Endodermal cell (in vitro differentiated cells): Measurements from ENCODE around the gene WDR7. TPM values are rescaled to one million over a fixed set of nuclear protein-coding genes. Genes with fewer than 3 reads are reported as not detected.

Experiments
- DNase-seq: peaks from one replicate; pipeline ENCODE4 v3.0.0-alpha.2; 2017
- H3K27ac ChIP-seq: 2 replicates; pipeline ENCODE4 v1.5.1; 2013; ENCODE audit warnings: mild to moderate bottlenecking, low read depth, low read length, moderate library complexity
- H3K27me3 ChIP-seq: 2 replicates; pipeline ENCODE4 v1.6.1; 2013; ENCODE audit warnings: mild to moderate bottlenecking, low read length, moderate library complexity; ENCODE audit not compliant: insufficient read depth, control insufficient read depth, poor library complexity, severe bottlenecking
- H3K36me3 ChIP-seq: 2 replicates; pipeline ENCODE4 v1.7.0; 2013; ENCODE audit warnings: mild to moderate bottlenecking, low read length, moderate library complexity; ENCODE audit not compliant: control insufficient read depth, insufficient read depth
- H3K4me1 ChIP-seq: one replicate; pipeline ENCODE4 v1.7.0; 2013; ENCODE audit warnings: low read length; ENCODE audit not compliant: control insufficient read depth, insufficient read depth
- H3K4me3 ChIP-seq: 2 replicates; pipeline ENCODE4 v1.5.1; 2013; ENCODE audit warnings: mild to moderate bottlenecking, low read length, moderate library complexity
- H3K9ac ChIP-seq: 2 replicates; pipeline ENCODE4 v1.6.1; 2013; ENCODE audit warnings: mild to moderate bottlenecking, low read length, moderate library complexity; ENCODE audit not compliant: poor library complexity, severe bottlenecking; ENCODE audit errors: extremely low read depth
- H3K9me3 ChIP-seq: 2 replicates; pipeline ENCODE4 v1.6.1; 2013; ENCODE audit warnings: mild to moderate bottlenecking, low read length, moderate library complexity; ENCODE audit not compliant: control insufficient read depth
- H3K27ac Mint-ChIP-seq: 2 replicates; pipeline ENCODE4 v1.8.0; 2020; ENCODE audit warnings: mixed read lengths
- H3K27me3 Mint-ChIP-seq: 2 replicates; pipeline ENCODE4 v1.8.0; 2021; ENCODE audit warnings: mild to moderate bottlenecking, mixed read lengths; ENCODE audit not compliant: insufficient read depth
- H3K36me3 Mint-ChIP-seq: 2 replicates; pipeline ENCODE4 v1.8.0; 2020; ENCODE audit warnings: low read depth, mixed read lengths
- H3K4me1 Mint-ChIP-seq: 2 replicates; pipeline ENCODE4 v1.8.0; 2020; ENCODE audit warnings: mixed read lengths
- H3K4me3 Mint-ChIP-seq: 2 replicates; pipeline ENCODE4 v1.8.0; 2020; ENCODE audit warnings: mild to moderate bottlenecking, moderate library complexity, mixed read lengths
- H3K9me3 Mint-ChIP-seq: 2 replicates; pipeline ENCODE4 v1.8.0; 2020; ENCODE audit warnings: mild to moderate bottlenecking, mixed read lengths
- CTCF ChIP-seq: fragments of 200-600 bp; sonication (generic); conservative IDR thresholded peaks from 2 replicates; pipeline ENCODE4 v1.5.0; 2021; ENCODE audit warnings: antibody characterized with exemption, mild to moderate bottlenecking
- WGBS, 2 experiments: methylation state at CpG; one replicate each; pipeline versions ENCODE4 v1.1.5 to v1.1.7; 2013; ENCODE audit warnings: missing lambda C conversion rate in 2 of 2, mixed read lengths in 1 of 2; ENCODE audit not compliant: insufficient coverage in 1 of 2, insufficient read length in 1 of 2; 5-methylcytosine and 5-hydroxymethylcytosine counted together
- total RNA-seq, 2 donors: library from RNA; stranded (reverse); fragmentation: NEBNext Ultra II Directional in 1 of 2; extraction: Animal tissue kit (Norgen Biotek cat#: 25700) in 1 of 2; gene quantifications; 2 replicates in 1 of 2; 3 replicates in 1 of 2; pipeline ENCODE4 v1.2.1, GENCODE V29; 2021

Gene WDR7
- total RNA-seq, 2 donors from 2014 or later, result 17.1 to 22.5 TPM

GRCh38 chr18:56936457-56936856, 285.3 kb downstream of the WDR7 start:
- no peaks in the 10 kb centered on the region for H3K4me1 Mint-ChIP-seq
- no peaks in the 10 kb centered on the region for H3K36me3 Mint-ChIP-seq
- H3K4me3 Mint-ChIP-seq, result no peak overlapping the region
- no peaks in the 10 kb centered on the region for H3K9me3 Mint-ChIP-seq
- no peak for TF ChIP-seq CTCF
- Histone ChIP-seq H3K4me3 (no peak overlapping the region), H3K9me3 (no peaks in the 10 kb centered on the region), H3K9ac (no peak overlapping the region), H3K4me1 (no peaks in the 10 kb centered on the region), H3K36me3 (peaks cover 5% of the 10 kb centered on the region), H3K27me3 (no peaks in the 10 kb centered on the region), H3K27ac (no peak overlapping the region)
- H3K27me3 Mint-ChIP-seq, result no peaks in the 10 kb centered on the region
- H3K27ac Mint-ChIP-seq, result no peak overlapping the region
- DNase-seq, result no peak
- WGBS, 2 experiments, result 79% methylated on average over 1 of the region's 1 CpG; no CpG with 5 or more reads in 1 of the 2 experiments

GRCh38 chr18:56937874-56938430, 286.8 kb downstream of the WDR7 start:
- H3K27ac Mint-ChIP-seq, result no peak overlapping the region

GRCh38 chr18:56945171-56946083, 294.3 kb downstream of the WDR7 start:
- no peak overlapping the region for H3K4me3 ChIP-seq
- no peaks in the 10 kb centered on the region for H3K9me3 ChIP-seq
- H3K9ac ChIP-seq, result no peak overlapping the region
- Mint-ChIP-seq H3K4me3 (no peak overlapping the region), H3K9me3 (no peaks in the 10 kb centered on the region), H3K27me3 (no peaks in the 10 kb centered on the region), H3K4me1 (peaks cover 1% of the 10 kb centered on the region), H3K36me3 (no peaks in the 10 kb centered on the region), H3K27ac (no peak overlapping the region)
- no peak overlapping the region for H3K27ac ChIP-seq
- H3K36me3 ChIP-seq, result no peaks in the 10 kb centered on the region
- TF ChIP-seq CTCF, result no peak
- no peak for DNase-seq
- peaks cover 3% of the 10 kb centered on the region for H3K4me1 ChIP-seq
- no peaks in the 10 kb centered on the region for H3K27me3 ChIP-seq
- 92 to 97% methylated on average over 2 to 4 of the region's 4 CpGs for WGBS, 2 experiments

More at GRCh38 chr18:56937874-56938430, 286.8 kb downstream of the WDR7 start:
- no peaks in the 10 kb centered on the region for H3K9me3 Mint-ChIP-seq
- H3K4me1 Mint-ChIP-seq, result peaks cover 1% of the 10 kb centered on the region
- H3K4me3 Mint-ChIP-seq, result no peak overlapping the region
- no peaks in the 10 kb centered on the region for H3K36me3 Mint-ChIP-seq
- H3K36me3 ChIP-seq, result peaks cover 5% of the 10 kb centered on the region
- no peak overlapping the region for H3K27ac ChIP-seq
- no peaks in the 10 kb centered on the region for H3K9me3 ChIP-seq
- peaks cover 3% of the 10 kb centered on the region for H3K4me1 ChIP-seq
- DNase-seq, result no peak
- no peak for TF ChIP-seq CTCF
- H3K4me3 ChIP-seq, result no peak overlapping the region
- H3K27me3 ChIP-seq, result no peaks in the 10 kb centered on the region
- no peaks in the 10 kb centered on the region for H3K27me3 Mint-ChIP-seq
- 86 to 94% methylated on average over 2 of the region's 3 CpGs for WGBS, 2 experiments
- no peak overlapping the region for H3K9ac ChIP-seq
